Activated T-cell treated with anti-CD3 and anti-CD28 coated beads for 1 hour (primary cell): ENCODE results near the gene CAMK2G.
"Not testable (repeated sequence)": the region's sequence is repeated elsewhere in the genome, so short reads cannot be mapped to it uniquely, and the experiment has no call there.

ENCODE experiments used
- DNase-seq: peaks from one replicate; pipeline ENCODE4 v3.0.0-alpha.2; 2020; ENCODE audit warnings: low read depth

The CAMK2G gene

DNA sequence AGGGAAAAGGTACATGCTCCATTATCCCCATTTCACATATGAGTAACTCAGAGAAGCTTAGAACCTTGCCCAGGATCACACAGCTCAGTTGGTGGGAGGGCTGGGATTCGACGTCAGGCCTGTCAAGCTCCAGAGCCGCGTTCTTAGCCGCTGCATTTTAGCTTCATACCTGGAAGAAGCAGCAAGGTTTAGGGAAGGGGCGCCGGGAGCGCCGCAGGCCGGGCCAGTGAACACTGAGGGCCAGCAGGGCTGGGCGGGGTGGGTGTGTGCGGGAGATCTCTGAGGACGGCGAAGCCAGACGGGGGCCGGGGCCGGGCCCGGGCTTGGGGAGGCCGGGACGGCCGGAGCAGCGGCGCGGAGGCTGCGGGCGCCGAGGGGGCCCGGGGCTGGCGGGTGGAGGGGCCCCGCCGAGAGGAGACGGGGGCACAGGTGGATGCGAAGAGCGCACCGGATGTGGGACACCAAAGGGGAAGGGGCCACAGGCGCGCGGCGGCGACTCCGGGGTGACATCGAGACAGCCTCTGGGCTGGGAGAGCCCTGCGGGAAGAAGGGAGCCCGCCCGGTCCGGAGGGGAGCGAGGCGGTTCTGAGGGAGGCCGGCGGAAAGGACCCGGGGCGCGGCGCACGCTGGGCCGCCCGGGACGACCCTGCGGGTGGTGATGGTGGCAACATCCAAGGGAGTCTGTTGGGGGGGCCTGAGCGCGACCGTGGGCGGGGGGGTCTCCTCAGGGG, 63.5 kb downstream of the CAMK2G start:
- DNase-seq = peak; percentile 49

DNA sequence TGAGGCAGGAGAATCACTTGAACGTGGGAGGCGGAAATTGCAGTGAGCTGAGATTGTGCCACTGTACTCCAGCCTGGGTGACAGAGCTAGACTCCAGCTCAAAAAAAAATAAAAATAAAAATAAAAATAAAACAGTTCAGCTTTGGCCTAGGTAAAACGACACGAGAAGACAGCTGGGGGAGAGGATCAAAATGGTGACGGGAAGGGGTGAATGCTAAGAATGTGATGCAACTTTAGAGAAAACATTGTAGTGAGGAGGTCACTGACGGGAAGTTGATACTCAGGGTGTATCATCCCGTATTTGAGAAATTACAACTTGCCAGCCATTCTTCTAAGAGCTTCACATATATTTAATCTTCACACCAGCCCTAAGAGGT, 64.0 kb downstream of the CAMK2G start:
- no peak for DNase-seq

DNA sequence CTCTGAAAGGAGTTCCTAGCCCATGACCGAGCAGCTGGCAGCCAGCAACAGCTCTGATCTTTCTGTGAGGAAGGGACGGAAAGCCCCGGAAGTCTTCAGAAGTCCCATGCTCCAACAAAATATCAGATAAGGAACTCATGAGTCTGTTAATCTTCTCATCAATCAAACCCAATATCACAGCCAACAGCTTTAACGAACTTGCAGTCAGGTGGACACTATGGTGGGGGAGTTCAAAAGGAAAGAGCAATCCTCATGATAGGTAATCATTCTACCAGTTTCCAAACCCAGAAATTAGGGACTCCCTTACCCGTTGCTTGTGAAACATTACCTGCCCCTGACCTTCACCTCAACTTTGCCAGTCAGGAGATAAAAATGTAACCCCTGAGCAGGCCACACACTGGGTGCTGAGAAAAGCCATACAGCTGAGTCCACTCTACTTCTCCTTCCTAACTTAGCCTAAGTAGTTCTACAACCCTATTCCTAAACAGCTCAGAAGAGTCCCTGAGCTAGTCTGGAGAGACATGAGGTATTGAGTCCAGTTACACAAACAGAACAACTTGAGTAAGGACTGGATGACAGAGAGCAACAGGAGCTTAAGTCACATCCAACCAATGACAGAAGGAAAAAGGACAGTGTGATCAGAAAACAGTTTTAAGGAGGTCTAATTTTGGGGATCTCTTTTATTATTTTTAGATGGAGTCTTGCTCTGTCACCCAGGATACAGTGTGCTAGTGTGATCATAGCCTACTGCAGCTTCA, 65.1 kb downstream of the CAMK2G start:
- DNase-seq = no peak

DNA sequence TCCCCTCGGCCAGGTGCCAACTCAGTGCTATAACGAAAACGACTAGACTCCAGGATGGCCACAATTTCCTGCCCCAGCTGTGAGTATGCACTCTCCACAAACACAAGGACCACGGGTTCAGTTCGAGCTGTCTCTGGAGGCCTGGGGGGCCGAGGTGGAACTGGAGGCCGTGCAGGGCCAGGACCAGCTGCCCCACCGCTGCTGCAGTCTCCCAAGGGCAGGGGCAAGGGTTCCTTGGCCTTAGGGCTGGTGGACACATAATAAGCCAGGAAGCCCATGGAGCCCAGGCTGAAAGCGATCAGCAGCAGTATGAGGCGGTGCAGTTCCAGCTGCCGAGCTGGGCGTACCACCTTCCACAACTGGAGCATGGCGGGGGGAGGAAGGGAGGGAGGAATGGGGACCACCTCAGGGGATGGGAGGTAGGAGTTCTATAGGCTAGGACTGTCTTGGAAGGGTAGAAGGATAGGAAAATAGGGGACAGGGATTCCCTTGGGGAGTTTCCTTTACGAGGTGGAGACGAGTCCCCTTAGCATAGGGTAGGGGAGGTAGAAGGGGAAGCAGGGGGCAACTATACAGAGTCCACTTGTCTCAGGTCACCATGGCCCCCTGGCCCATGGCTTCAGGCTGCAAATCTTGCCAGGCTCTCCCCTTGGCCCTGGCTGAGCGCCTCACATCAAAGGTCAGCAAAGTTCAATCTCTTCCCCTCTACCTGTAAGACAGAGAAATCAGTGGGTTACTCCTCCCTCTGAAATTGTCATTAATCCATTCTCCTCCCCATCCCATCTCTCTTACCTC, 66.1 kb downstream of the CAMK2G start:
- no peak for DNase-seq

DNA sequence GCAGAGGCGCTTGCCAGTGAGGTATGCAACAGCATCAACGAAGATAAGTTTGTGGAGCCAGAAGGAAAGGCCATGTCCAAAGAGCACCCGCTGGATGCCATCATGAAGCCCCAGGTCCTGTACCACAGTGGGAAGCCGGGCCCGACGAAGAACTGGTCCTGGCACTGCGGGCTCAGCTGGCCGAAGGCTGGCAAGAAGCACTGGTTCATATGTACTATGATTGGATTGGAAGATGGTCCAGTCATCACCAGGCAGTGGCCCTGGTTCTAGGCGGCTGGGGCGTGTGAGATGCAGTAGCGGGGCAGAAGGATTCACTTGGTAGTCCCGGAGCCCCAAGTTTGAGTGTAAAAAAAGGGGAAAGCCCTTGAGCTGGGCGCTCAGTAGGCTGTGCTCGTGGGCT, 66.9 kb downstream of the CAMK2G start:
- no peak for DNase-seq

DNA sequence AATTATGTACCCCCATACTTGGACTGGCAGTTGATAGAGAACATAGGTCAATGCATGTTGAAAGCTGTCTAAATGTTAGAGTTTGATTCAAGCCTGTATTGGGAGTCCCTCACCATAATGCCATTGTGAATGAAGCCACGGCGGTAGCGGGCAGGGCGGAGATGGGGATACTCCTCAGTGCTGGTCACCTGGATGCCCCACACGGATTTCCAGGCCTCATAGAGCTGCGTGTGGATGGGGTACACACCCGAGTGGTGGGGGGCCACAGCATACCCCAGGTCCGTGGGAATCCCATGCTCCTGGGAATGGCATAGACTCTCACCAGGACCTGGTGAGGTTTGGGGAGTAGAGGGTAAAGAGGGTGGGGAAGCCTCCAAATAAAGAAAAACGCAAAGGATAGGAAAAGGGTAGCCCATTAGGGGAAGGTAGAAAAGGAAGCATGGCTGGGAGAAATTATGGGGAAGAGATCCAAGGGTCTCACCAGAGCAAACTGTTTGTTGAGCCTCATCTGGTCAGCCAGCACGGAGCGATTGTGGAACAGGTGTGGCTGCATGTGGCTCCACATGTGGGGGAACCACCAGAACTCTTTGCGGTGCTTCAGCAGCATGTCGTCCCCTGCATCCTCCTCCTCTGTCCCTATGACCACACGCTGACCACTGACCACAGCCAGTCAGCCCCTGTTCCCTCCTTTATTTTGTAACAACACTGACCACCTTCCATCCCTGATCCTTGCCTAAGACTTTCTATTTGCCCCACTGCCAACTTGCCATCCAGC, 68.0 kb downstream of the CAMK2G start:
- DNase-seq = no peak

DNA sequence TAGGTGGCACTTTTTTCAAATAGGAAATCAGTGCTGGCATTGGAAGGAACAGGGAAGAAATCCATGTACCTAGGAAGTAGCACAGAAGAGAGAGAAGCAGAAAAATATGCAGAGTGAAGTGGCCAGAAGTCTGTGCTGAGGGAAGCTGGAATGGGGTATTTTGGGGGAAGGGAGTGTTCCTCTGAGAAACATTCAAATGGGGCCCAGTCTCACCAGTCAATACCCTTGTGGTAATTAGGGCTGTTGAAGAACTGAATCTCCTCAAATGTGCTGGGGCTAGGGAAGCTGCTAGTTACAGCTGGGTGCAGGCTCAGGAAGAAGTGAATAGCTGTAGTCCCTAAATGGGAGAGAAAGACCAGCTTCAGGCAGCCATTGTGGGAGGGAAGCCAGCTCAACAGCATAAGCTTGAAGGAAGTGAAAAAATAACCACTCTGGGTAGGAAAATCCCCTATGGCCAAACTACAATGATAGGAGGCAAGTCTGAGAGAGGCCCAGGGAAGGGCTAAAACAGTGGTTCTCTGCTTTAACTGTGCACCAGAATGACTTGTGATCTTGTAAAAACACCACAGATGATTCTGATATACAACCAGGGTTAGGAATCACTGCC, 70.6 kb downstream of the CAMK2G start:
- no peak for DNase-seq

DNA sequence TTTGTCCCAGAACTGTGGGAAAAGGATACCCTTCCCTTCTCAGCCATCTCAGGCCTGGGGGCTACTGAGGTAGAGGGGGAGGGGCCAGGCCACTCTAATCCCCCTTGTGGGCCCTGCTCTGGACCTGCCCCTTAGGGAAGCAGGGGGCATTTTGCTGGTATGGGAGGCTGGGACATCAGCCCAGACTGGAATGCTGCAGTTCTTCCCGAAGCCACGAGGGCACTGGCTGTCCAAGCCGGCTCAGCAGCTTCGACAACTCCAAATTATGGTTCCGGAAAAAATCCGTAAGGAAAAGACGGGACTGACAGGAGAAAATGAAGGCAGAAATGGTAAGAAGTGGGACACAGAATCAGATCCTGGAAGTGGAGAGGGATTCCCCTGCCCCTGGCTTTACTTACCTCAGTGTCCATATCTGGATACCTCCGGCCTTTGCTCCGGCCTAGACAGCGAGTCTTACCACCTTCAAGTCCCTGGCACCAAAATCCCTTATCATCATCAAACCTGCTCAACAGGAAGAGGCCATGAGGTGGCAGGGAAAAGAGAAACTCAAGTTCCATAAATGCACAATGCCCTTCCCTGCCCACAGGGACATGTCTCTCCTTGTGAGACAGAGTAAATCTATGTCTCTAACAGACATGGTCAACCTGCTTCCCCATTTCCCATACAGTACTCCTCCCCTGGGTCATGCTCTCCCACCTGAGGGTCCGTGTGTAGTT, 71.9 kb downstream of the CAMK2G start:
- no peak for DNase-seq

DNA sequence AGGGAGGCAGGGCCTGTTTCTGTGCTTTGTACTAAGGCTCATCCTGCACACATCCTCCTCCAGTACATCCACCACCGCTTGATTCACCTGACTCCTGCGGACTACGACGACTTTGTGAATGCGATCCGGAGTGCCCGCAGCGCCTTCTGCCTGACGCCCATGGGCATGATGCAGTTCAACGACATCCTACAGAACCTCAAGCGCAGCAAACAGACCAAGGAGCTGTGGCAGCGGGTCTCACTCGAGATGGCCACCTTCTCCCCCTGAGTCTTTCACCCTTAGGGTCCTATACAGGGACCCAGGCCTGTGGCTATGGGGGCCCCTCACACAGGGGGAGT, 73.1 kb downstream of the CAMK2G start:
- DNase-seq = no peak

DNA sequence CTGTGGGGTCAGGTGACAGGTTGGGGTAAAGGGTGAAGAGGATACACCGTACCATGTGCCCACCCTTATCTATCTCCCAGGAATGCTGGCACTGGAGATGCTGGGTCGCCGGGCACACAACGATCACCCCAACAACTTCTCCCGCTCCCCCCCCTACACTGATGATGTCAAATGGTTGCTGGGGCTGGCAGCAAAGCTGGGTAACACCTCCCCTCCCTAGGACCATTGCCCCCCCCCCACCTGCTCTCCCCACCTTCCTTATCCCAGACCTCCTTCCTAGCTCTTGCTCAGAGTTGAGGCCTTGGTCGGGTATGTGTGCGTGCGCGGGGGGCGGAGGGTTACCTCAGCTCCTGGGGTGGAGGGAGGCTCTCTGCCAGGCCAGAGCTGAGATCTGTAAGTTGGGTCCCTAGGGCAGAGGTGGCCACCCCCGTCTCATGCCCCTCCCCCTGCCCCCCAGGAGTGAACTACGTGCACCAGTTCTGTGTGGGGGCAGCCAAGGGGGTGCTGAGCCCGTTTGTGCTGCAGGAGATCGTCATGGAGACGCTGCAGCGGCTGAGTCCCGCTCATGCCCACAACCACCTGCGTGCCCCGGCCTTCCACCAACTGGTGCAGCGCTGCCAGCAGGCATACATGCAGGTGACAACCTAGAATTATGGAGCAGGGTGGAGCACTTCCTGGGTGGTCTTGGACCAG, 73.6 kb downstream of the CAMK2G start:
- DNase-seq = no peak

DNA sequence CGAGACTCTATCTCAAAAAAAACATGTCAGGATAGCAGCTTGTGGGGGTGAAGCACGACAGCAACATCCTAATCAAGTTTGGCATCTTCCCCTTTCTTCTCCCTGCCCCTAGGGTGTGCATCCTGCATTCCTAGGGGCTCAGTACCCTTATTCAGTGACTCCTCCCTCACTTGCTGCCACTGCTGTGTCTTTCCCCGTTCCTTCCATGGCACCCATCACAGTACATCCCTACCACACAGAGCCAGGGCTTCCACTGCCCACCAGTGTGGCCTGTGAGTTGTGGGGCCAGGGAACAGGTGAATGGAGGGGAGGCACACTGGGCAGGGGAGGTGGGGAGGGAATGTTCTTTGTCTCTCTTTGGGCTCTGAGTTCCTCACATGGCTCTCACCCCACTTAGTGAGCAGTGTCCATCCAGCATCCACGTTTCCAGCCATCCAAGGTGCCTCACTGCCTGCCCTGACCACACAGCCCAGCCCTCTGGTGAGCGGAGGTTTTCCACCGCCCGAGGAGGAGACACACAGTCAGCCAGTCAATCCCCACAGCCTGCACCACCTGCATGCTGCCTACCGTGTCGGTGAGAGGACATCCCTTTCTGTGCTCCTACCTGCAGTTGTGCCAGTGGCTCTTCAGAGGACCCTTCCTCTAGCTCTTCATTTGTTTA, 74.3 kb downstream of the CAMK2G start:
- no peak for DNase-seq

DNA sequence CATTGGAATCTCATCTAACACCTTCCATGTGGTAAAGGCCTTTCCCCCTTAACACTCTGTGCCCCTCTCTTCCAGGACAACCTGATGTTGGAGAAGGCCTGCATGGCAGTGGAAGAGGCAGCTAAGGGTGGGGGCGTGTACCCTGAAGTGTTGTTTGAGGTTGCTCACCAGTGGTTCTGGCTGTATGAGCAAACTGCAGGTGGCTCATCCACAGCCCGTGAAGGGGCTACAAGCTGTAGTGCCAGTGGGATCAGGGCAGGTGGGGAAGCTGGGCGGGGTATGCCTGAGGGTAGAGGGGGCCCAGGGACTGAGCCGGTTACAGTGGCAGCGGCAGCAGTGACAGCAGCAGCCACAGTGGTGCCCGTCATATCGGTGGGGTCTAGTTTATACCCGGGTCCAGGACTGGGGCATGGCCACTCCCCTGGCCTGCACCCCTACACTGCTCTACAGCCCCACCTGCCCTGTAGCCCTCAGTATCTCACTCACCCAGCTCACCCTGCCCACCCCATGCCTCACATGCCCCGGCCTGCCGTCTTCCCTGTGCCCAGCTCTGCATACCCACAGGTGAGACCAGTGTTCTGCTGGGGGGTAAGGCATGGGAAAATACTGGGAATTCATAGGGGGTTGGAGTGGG, 75.3 kb downstream of the CAMK2G start:
- DNase-seq = no peak

DNA sequence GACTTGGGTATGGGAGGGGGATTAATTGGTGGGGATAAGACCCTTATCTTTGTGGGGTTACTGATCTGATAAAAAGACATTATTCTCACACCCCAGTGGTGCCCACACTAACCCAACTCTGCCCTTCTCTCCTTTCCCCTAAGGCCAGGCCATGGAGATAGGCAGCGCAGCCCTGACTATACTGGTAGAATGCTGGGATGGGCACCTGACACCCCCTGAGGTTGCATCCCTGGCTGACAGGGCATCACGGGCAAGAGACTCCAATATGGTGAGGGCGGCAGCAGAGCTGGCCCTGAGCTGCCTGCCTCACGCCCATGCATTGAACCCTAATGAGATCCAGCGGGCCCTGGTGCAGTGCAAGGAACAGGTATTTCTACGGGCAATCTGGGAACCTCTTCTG, 76.3 kb downstream of the CAMK2G start:
- no peak for DNase-seq

DNA sequence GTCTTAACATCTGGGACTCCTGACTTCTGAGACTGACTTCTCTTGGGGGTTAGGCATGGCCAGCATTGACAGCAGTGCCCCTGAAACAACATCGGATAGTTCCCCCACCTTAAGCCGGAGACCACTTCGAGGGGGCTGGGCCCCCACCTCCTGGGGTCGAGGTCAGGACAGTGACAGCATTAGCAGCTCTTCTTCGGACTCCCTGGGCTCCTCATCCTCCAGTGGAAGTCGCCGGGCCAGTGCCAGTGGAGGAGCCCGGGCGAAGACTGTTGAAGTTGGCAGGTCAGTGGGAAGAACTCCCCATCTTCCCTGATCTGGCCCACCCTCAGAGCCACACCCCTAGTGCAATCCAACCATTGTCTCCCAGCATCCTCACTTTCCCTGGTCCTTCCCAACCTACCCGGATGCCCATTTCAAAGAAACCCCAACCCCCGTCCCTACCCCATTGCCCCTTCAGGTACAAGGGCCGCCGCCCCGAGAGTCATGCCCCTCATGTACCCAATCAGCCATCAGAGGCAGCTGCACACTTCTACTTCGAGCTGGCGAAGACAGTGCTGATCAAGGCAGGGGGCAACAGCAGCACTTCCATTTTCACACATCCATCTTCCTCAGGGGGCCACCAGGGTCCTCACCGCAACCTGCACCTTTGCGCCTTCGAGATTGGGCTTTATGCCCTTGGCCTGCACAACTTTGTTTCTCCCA, 76.9 kb downstream of the CAMK2G start:
- no peak for DNase-seq

DNA sequence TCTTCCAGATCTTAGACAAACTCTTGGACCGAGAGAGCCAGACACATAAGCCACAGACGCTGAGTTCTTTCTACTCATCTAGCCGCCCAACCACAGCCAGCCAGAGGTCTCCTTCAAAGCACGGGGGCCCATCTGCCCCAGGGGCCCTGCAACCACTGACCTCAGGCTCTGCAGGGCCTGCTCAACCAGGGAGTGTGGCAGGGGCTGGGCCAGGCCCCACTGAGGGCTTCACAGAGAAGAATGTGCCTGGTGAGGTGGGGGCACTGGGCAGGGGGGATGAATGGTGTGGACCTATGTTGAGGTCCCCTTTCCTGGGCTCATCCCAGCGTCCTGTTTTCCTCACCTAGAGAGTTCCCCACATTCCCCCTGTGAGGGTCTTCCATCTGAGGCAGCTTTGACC, 77.6 kb downstream of the CAMK2G start:
- no peak for DNase-seq

DNA sequence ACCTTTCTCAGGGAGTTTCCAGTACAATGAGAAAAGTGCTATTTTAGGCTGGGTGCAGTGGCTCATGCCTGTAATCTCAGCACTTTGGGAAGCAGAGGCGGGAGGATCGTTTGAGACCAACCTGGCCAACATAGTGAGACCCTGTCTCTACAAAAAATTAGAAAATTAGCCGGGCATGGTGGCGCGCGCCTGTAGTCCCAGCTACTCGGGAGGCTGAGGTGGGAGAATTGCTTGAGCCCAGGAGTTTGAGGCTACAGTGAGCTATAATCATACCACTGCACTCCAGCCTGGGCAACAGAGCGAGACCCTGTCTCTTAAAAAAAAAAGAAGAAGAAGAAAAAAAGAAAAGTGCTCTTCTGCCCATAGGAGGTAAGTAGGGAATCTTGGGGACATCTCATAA, 78.3 kb downstream of the CAMK2G start:
- not testable (repeated sequence) for DNase-seq

DNA sequence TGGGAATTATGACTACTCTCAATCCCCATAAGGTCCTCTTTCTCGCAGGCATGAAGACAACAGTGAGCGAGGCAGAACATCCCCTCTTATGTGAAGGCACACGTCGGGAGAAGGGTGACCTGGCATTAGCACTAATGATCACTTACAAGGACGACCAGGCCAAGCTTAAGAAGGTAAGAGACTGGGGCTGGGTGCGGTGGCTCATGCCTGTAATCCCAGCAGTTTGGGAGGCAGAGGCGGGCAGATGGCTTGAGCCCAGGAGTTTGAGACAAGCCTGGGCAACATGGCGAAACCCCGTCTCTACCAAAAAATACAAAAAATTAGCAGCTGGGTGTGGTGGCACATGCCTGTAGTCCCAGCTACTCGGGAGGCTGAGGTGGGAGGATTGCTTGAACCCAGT, 78.9 kb downstream of the CAMK2G start:
- DNase-seq = not testable (repeated sequence)

DNA sequence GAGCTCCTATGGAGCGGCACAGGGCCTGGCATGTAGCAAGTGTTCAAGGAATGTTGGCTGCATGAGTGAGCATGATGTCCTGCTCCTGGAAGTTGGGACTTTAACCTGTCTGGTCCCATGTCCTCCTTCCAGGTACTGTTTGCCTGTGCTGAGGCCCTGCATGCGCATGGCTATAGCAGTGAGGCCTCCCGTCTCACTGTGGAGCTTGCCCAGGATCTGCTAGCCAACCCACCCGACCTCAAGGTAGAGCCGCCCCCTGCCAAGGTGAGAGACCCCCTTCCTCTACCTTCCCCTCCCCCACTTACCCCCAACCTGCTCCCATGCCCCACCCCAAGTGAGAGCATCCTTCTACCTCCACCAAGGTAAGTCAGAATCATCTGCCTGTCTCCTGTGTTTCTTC, 80.9 kb downstream of the CAMK2G start:
- no peak for DNase-seq

DNA sequence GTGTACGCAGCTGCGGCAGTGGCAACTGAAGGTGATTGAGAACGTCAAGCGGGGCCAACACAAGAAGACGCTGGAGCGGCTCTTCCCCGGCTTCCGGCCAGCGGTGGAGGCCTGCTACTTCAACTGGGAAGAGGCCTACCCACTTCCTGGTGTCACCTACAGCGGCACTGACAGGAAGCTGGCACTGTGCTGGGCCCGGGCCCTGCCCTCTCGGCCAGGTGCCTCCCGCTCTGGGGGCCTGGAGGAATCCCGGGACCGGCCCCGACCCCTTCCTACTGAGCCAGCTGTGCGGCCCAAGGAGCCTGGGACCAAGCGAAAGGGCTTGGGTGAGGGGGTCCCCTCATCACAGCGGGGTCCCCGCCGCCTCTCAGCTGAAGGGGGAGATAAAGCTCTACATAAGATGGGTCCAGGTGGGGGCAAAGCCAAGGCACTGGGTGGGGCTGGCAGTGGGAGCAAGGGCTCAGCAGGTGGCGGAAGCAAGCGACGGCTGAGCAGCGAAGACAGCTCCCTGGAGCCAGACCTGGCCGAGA, 82.4 kb downstream of the CAMK2G start:
- DNase-seq = no peak
